Panc1 (cell line): ENCODE results near the gene EXOSC7. TPM values are rescaled to one million over a fixed set of nuclear protein-coding genes. Genes with fewer than 3 reads are reported as not detected.

Experiments used
- ATAC-seq: fragments of 200-7000 bp; cut with Tn5 transposase; 2 replicates; pipeline ENCODE4 v1.9.1; 2020; ENCODE audit warnings: mild to moderate bottlenecking, moderate library complexity
- BruUV-seq: library from RNA; stranded (reverse); fragments of 400-500 nt; replicated peaks from 2 replicates; lab custom pipeline; 2021; lab: Mats Ljungman, UMichigan
- CTCF ChIA-PET: fragments of 300-600 bp; sonication (Branson Sonifier 250); formaldehyde crosslinking; loops from one replicate; lab custom pipeline; 2022; ENCODE audit warnings: antibody characterized with exemption; lab: Charles Lee
- POLR2A ChIA-PET: fragments of 300-600 bp; sonication (Branson Sonifier 250); formaldehyde crosslinking; loops from one replicate; lab custom pipeline; 2022; ENCODE audit warnings: antibody characterized with exemption; lab: Charles Lee
- DNase-seq: peaks from one replicate; pipeline ENCODE4 v3.0.0-alpha.2; 2010; ENCODE audit warnings: low read depth, low spot score
- H3K27ac ChIP-seq: 2 replicates; pipeline ENCODE4 v1.5.1; 2011; ENCODE audit warnings: mild to moderate bottlenecking, low read length, inconsistent platforms
- H3K27me3 ChIP-seq: fragments of 200-500 bp; sonication (Bioruptor generic); 2 replicates; pipeline ENCODE4 v1.6.0; 2014; ENCODE audit warnings: low read length, inconsistent platforms; ENCODE audit not compliant: control insufficient read depth, insufficient read depth
- H3K36me3 ChIP-seq: fragments of 200-500 bp; sonication (Bioruptor generic); 2 replicates; pipeline ENCODE4 v1.5.1; 2014; ENCODE audit warnings: inconsistent platforms, mild to moderate bottlenecking, low read length, moderate library complexity; ENCODE audit not compliant: control insufficient read depth, insufficient read depth
- H3K4me1 ChIP-seq: 2 replicates; pipeline ENCODE4 v1.5.1; 2011; ENCODE audit warnings: inconsistent platforms, mild to moderate bottlenecking, low read length, moderate library complexity; ENCODE audit not compliant: control insufficient read depth, insufficient read depth
- H3K4me3 ChIP-seq, 2 experiments: 2 replicates each; pipeline ENCODE4 v1.5.1; 2011 to 2012; ENCODE audit warnings: low read depth in 2 of 2, low read length in 2 of 2, mild to moderate bottlenecking in 2 of 2, inconsistent platforms in 1 of 2, moderate library complexity in 1 of 2
- H3K9me3 ChIP-seq: fragments of 200-500 bp; sonication (Bioruptor generic); 2 replicates; pipeline ENCODE4 v1.5.1; 2014; ENCODE audit warnings: low read depth, mild to moderate bottlenecking, inconsistent platforms, low read length, moderate library complexity; ENCODE audit not compliant: control insufficient read depth, insufficient read depth
- CTCF ChIP-seq: fragments of 450-650 bp; IDR thresholded peaks from 2 replicates; pipeline ENCODE4 v1.5.1; 2017; ENCODE audit warnings: mild to moderate bottlenecking
- POLR2AphosphoS5 ChIP-seq: IDR thresholded peaks from 2 replicates; pipeline ENCODE4 v1.6.1; 2012; ENCODE audit warnings: mild to moderate bottlenecking, low read depth, low read length, moderate library complexity
- REST ChIP-seq, 2 experiments: IDR thresholded peaks; 2 replicates each; pipeline ENCODE4 v1.6.1; 2011 to 2012; ENCODE audit warnings: low read depth in 2 of 2, control low read depth in 1 of 2, low read length in 1 of 2, mild to moderate bottlenecking in 1 of 2, moderate library complexity in 1 of 2; ENCODE audit not compliant: insufficient read depth in 1 of 2
- SIN3A ChIP-seq: IDR thresholded peaks from 2 replicates; pipeline ENCODE4 v1.6.1; 2012; ENCODE audit warnings: low read depth, mild to moderate bottlenecking, low read length, moderate library complexity, borderline replicate concordance; ENCODE audit not compliant: insufficient read depth
- TCF7L2 ChIP-seq: IDR thresholded peaks from 2 replicates; pipeline ENCODE4 v1.6.1; 2011; ENCODE audit warnings: mild to moderate bottlenecking, low read depth, low read length, inconsistent platforms
- in situ Hi-C: cut with HindIII; loops from 2 replicates; pipeline ENCODE4 v1.10.0; 2016; ENCODE audit warnings: low sequenced_read_pairs, low pct_unique_long_range_greater_than_20kb
- intact Hi-C: fragments of 100-400 bp; cut with micrococcal nuclease; formaldehyde crosslinking; loops from one replicate; pipeline ENCODE4 v1.10.0; 2022; ENCODE audit not compliant: unreplicated experiment
- total RNA-seq: library from RNA; stranded (reverse); gene quantifications from one replicate; pipeline ENCODE4 v1.2.1, GENCODE V29; 2021; ENCODE audit not compliant: unreplicated experiment

Gene EXOSC7
- total RNA-seq, 1 experiment from 2014 or later = 38.4 TPM

GRCh38 chr3:44981751-44982150 is 5.7 kb downstream of the EXOSC7 start:
- no peaks in the 10 kb centered on the region for H3K27me3 ChIP-seq
- H3K4me1 ChIP-seq = peaks cover 9% of the 10 kb centered on the region
- no peaks in the 10 kb centered on the region; the same call in 1 of the 2 replicates for H3K36me3 ChIP-seq
- DNase-seq (no peak), ATAC-seq (no peak)
- H3K4me3 ChIP-seq = no peak overlapping the region
- no peak overlapping the region for H3K27ac ChIP-seq
- in situ Hi-C loops (no loop called here), intact Hi-C loops (no loop called here)
- no peaks in the 10 kb centered on the region for H3K9me3 ChIP-seq
- BruUV-seq = no TSS peak
- ChIA-PET CTCF (no interaction called here), POLR2A (no interaction called here)
- TF ChIP-seq TCF7L2 = no peak
- TF ChIP-seq CTCF = no peak
- TF ChIP-seq REST (IDR thresholded peaks at IDR 0.05; ENCODE audit: insufficient read depth in 1 of 2, low read depth in 2 of 2, low read length in 1 of 2) = no peak
- TF ChIP-seq POLR2AphosphoS5 = no peak
- TF ChIP-seq SIN3A = no peak

- Histone ChIP-seq H3K36me3 (no peaks in the 10 kb centered on the region; the same call in 1 of the 2 replicates), H3K9me3 (no peaks in the 10 kb centered on the region), H3K4me1 (peaks cover under 1% of the 10 kb centered on the region; the same call in 1 of the 2 replicates), H3K27ac (no peak overlapping the region), H3K4me3 (no peak overlapping the region), H3K27me3 (no peaks in the 10 kb centered on the region)
- in situ Hi-C loops = no loop called here
- ChIA-PET POLR2A (no interaction called here), CTCF (no interaction called here)
- DNase-seq (no peak), ATAC-seq (no peak)
- BruUV-seq = no TSS peak
- intact Hi-C loops = no loop called here
- TF ChIP-seq REST (IDR thresholded peaks at IDR 0.05; ENCODE audit: insufficient read depth in 1 of 2, low read depth in 2 of 2, low read length in 1 of 2) = no peak
- TF ChIP-seq TCF7L2 = no peak
- no peak for TF ChIP-seq SIN3A
- TF ChIP-seq CTCF = no peak
- no peak for TF ChIP-seq POLR2AphosphoS5
Observed at GRCh38 chr3:44982817-44983216, 6.8 kb downstream of the EXOSC7 start.
